ENCODE data around the gene CDCA3. TPM values are rescaled to one million over a fixed set of nuclear protein-coding genes. Genes with fewer than 3 reads are reported as not detected.

Gene CDCA3
- total RNA-seq, 1 donor from 2014 or later = 2.9 TPM

GRCh38 chr12:6829536-6830220 lies 21.4 kb downstream of the CDCA3 start:
- peaks cover 24% of the 10 kb centered on the region for H3K27me3 ChIP-seq (ENCODE audit: low read depth)
- ATAC-seq = peak in 1 of 2 donors; percentile 2

GRCh38 chr12:6828781-6829535 lies 22.1 kb downstream of the CDCA3 start:
- H3K4me3 ChIP-seq = peak overlapping the region; percentile 71
- DNase-seq (no peak), ATAC-seq (peak; percentile 40 to 49)
- H3K27ac ChIP-seq = peak overlapping the region; percentile 64
- H3K9me3 ChIP-seq = no peaks in the 10 kb centered on the region
- H3K27me3 ChIP-seq (ENCODE audit: low read depth) = peaks cover 29% of the 10 kb centered on the region
- H3K36me3 ChIP-seq = peaks cover 8% of the 10 kb centered on the region
- peaks cover 16% of the 10 kb centered on the region for H3K4me1 ChIP-seq
- no peak for TF ChIP-seq CTCF (IDR thresholded peaks at IDR 0.05)
- intact Hi-C loops (cut with DNase I) = no loop called here

More at GRCh38 chr12:6829536-6830220, 21.4 kb downstream of the CDCA3 start:
- H3K36me3 ChIP-seq = peaks cover 8% of the 10 kb centered on the region
- peaks cover 16% of the 10 kb centered on the region for H3K4me1 ChIP-seq
- no peak for TF ChIP-seq CTCF (IDR thresholded peaks at IDR 0.05)
- H3K27ac ChIP-seq = peak overlapping the region; percentile 64
- H3K4me3 ChIP-seq = peak overlapping the region; percentile 71
- DNase-seq = no peak
- intact Hi-C loops (cut with DNase I) = no loop called here
- H3K9me3 ChIP-seq = no peaks in the 10 kb centered on the region

GRCh38 chr12:6827982-6828780 lies 22.9 kb downstream of the CDCA3 start, which contains the start of gene P3H3:
TSS of gene P3H3 (plus strand) at chr12:6828407. CDS start at chr12:6828441, 34 bp downstream.
- H3K4me1 ChIP-seq = peaks cover 16% of the 10 kb centered on the region
- no peaks in the 10 kb centered on the region for H3K36me3 ChIP-seq
- H3K27ac ChIP-seq = peak within 1 kb of the TSS; percentile 64
- DNase-seq = no peak
- peak; percentile 3 to 35 for ATAC-seq
- H3K27me3 ChIP-seq (ENCODE audit: low read depth) = peaks cover 29% of the 10 kb centered on the region
- no peak for TF ChIP-seq CTCF (IDR thresholded peaks at IDR 0.05)
- no peaks in the 10 kb centered on the region for H3K9me3 ChIP-seq
- intact Hi-C loops (cut with DNase I) = no loop called here
- peak within 1 kb of the TSS; percentile 71 for H3K4me3 ChIP-seq

GRCh38 chr12:6827437-6827911 lies 23.6 kb downstream of the CDCA3 start:
- Histone ChIP-seq H3K27me3 (ENCODE audit: low read depth) (peaks cover 33% of the 10 kb centered on the region), H3K4me1 (peaks cover 16% of the 10 kb centered on the region), H3K4me3 (no peak overlapping the region), H3K9me3 (no peaks in the 10 kb centered on the region), H3K27ac (peak overlapping the region; percentile 39), H3K36me3 (no peaks in the 10 kb centered on the region)
- ATAC-seq (peak in 1 of 2 donors; percentile 40), DNase-seq (peak; percentile 78)
- intact Hi-C loops (cut with DNase I) = no loop called here
- no peak for TF ChIP-seq CTCF (IDR thresholded peaks at IDR 0.05)

All from lower lobe of right lung (tissue), 2 donors.